NCI-H82 (cell line): Measurements from ENCODE around the gene TMEM205.

ENCODE experiments used
- DNase-seq: peaks from one replicate; lab custom pipeline; 2025; lab: John Stamatoyannopoulos, UW

The TMEM205 gene

GRCh38 chr19:11299946-11300810, 45.9 kb downstream of the TMEM205 start:
- DNase-seq: no peak

DNA sequence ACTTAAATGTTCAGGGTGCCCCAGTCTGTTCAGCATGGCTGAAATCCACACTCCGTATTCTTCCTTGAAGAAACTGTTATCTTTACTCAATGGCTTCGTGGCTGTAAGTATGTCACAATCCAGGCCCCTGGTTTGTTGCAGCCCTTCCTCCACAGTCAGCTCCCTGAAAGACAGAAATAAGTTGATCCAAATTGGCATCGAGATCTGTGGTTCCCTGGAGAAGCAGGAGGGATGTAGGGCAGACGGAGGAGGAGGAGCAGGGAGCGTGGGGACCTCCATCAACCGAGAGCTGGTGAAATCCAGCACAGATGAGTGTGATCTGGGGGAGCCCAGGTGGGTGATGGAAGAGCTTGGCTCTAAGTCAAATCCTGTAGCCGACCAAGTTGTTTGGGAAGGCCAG, 49.8 kb downstream of the TMEM205 start:
- no peak for DNase-seq

- no peak for DNase-seq
Measured at GRCh38 chr19:11295665-11296245, 50.3 kb downstream of the TMEM205 start, which contains the start of gene TSPAN16. TSPAN16 (plus strand) TSS chr19:11296160; CDS start chr19:11296298, 138 bp downstream.

GRCh38 chr19:11295180-11295579, 50.9 kb downstream of the TMEM205 start:
- DNase-seq: no peak

- peak; percentile 92 for DNase-seq
Measured at GRCh38 chr19:11293433-11294389, 52.4 kb downstream of the TMEM205 start.
